ENCODE measurements around the gene FAM149A. TPM values are rescaled to one million over a fixed set of nuclear protein-coding genes. Genes with fewer than 3 reads are reported as not detected.

The FAM149A gene
- 4.7 and 5.0 TPM in 2 replicates for polyA plus RNA-seq (2013)

GRCh38 chr4:186104114-186104889 is at the start of gene FAM149A:
TSS of gene FAM149A (plus strand) at chr4:186104704.
- Histone ChIP-seq H3K79me2 (ENCODE audit: control insufficient read depth, insufficient read depth, low read length, poor library complexity) (no peaks in the 10 kb centered on the region), H3K4me2 (ENCODE audit: low read length) (peak within 1 kb of the TSS; percentile 81), H2AK5ac (ENCODE audit: low read length) (no peak within 1 kb of the TSS), H3K4me3 (ENCODE audit: low read depth, low read length) (peak within 1 kb of the TSS; percentile 62), H3K18ac (ENCODE audit: low read length) (peak within 1 kb of the TSS; percentile 5), H3K4me1 (ENCODE audit: control insufficient read depth in 1 of 2, insufficient read depth in 2 of 2, low read length in 2 of 2) (peaks cover 0 to 9% of the 10 kb centered on the region in 2 experiments), H3K4ac (ENCODE audit: low read depth, low read length) (no peak within 1 kb of the TSS), H2AFZ (ENCODE audit: insufficient read depth, low read length, poor library complexity) (peak within 1 kb of the TSS; percentile 10), H2BK120ac (ENCODE audit: insufficient read depth, low read length, poor library complexity) (peak within 1 kb of the TSS; percentile 20), H2BK5ac (ENCODE audit: low read depth, low read length, poor library complexity) (no peak within 1 kb of the TSS), H3K23ac (ENCODE audit: low read length) (no peak within 1 kb of the TSS), H3K9ac (ENCODE audit: low read length) (no peak within 1 kb of the TSS), H3K79me1 (ENCODE audit: low read length) (peaks cover 3% of the 10 kb centered on the region), H3K9me3 (ENCODE audit: insufficient read depth, low read depth, low read length) (peaks cover 2% of the 10 kb centered on the region), H4K91ac (ENCODE audit: low read depth, low read length) (no peak within 1 kb of the TSS), H3K14ac (ENCODE audit: low read length) (peak within 1 kb of the TSS; percentile 18), H4K12ac (ENCODE audit: low read depth, low read length) (no peak within 1 kb of the TSS), H4K8ac (ENCODE audit: low read depth, low read length) (peak within 1 kb of the TSS; percentile 23), H2BK12ac (ENCODE audit: low read length) (no peak within 1 kb of the TSS), H3K27ac (ENCODE audit: low read depth, low read length) (no peak within 1 kb of the TSS), H3K27me3 (ENCODE audit: insufficient read depth, low read length) (peaks cover 17% of the 10 kb centered on the region), H3K36me3 (ENCODE audit: control insufficient read depth in 1 of 2, insufficient read depth in 2 of 2, low read length in 2 of 2) (peaks cover 0 to 2% of the 10 kb centered on the region in 2 experiments)
- peak in 1 of 2 donors; percentile 52 for DNase-seq
- WGBS (ENCODE audit: extremely low coverage, insufficient coverage, insufficient read length), result no CpG with 5 or more reads among the region's 57 CpGs

GRCh38 chr4:186058253-186058979 is 46.1 kb upstream of the FAM149A start:
- no peak overlapping the region for H2AK5ac ChIP-seq (ENCODE audit: low read length)
- H4K12ac ChIP-seq (ENCODE audit: low read depth, low read length), result no peak overlapping the region
- no peak overlapping the region for H3K9ac ChIP-seq (ENCODE audit: low read length)
- H3K4me2 ChIP-seq (ENCODE audit: low read length), result no peak overlapping the region
- H3K18ac ChIP-seq (ENCODE audit: low read length), result no peak overlapping the region
- no peak overlapping the region for H4K91ac ChIP-seq (ENCODE audit: low read depth, low read length)
- no peak overlapping the region for H3K4ac ChIP-seq (ENCODE audit: low read depth, low read length)
- H2BK120ac ChIP-seq (ENCODE audit: insufficient read depth, low read length, poor library complexity), result no peak overlapping the region
- H2BK12ac ChIP-seq (ENCODE audit: low read length), result no peak overlapping the region
- H3K36me3 ChIP-seq (ENCODE audit: control insufficient read depth in 1 of 2, insufficient read depth in 2 of 2, low read length in 2 of 2), result no peaks in the 10 kb centered on the region
- no CpG with 5 or more reads among the region's 6 CpGs for WGBS (ENCODE audit: extremely low coverage, insufficient coverage, insufficient read length)
- no peaks in the 10 kb centered on the region for H3K79me2 ChIP-seq (ENCODE audit: control insufficient read depth, insufficient read depth, low read length, poor library complexity)
- H3K4me1 ChIP-seq (ENCODE audit: control insufficient read depth in 1 of 2, insufficient read depth in 2 of 2, low read length in 2 of 2), result no peaks in the 10 kb centered on the region
- no peak overlapping the region for H3K4me3 ChIP-seq (ENCODE audit: low read depth, low read length)
- no peak overlapping the region for H3K14ac ChIP-seq (ENCODE audit: low read length)
- no peak overlapping the region for H2BK5ac ChIP-seq (ENCODE audit: low read depth, low read length, poor library complexity)
- no peaks in the 10 kb centered on the region for H3K9me3 ChIP-seq (ENCODE audit: insufficient read depth, low read depth, low read length)
- H3K27me3 ChIP-seq (ENCODE audit: insufficient read depth, low read length), result no peaks in the 10 kb centered on the region
- no peaks in the 10 kb centered on the region for H3K79me1 ChIP-seq (ENCODE audit: low read length)
- no peak overlapping the region for H4K8ac ChIP-seq (ENCODE audit: low read depth, low read length)
- no peak for DNase-seq
- no peak overlapping the region for H3K27ac ChIP-seq (ENCODE audit: low read depth, low read length)
- H3K23ac ChIP-seq (ENCODE audit: low read length), result no peak overlapping the region
- no peak overlapping the region for H2AFZ ChIP-seq (ENCODE audit: insufficient read depth, low read length, poor library complexity)

- H3K36me3 ChIP-seq (ENCODE audit: control insufficient read depth in 1 of 2, insufficient read depth in 2 of 2, low read length in 2 of 2), result no peaks in the 10 kb centered on the region
- no peaks in the 10 kb centered on the region for H3K79me2 ChIP-seq (ENCODE audit: control insufficient read depth, insufficient read depth, low read length, poor library complexity)
- H3K14ac ChIP-seq (ENCODE audit: low read length), result no peak overlapping the region
- no peak overlapping the region for H3K9ac ChIP-seq (ENCODE audit: low read length)
- H3K9me3 ChIP-seq (ENCODE audit: insufficient read depth, low read depth, low read length), result no peaks in the 10 kb centered on the region
- no peak overlapping the region for H3K4me3 ChIP-seq (ENCODE audit: low read depth, low read length)
- no peak overlapping the region for H2AFZ ChIP-seq (ENCODE audit: insufficient read depth, low read length, poor library complexity)
- no peak overlapping the region for H3K4ac ChIP-seq (ENCODE audit: low read depth, low read length)
- H4K12ac ChIP-seq (ENCODE audit: low read depth, low read length), result no peak overlapping the region
- H3K4me2 ChIP-seq (ENCODE audit: low read length), result no peak overlapping the region
- no peak overlapping the region for H4K91ac ChIP-seq (ENCODE audit: low read depth, low read length)
- no peaks in the 10 kb centered on the region for H3K79me1 ChIP-seq (ENCODE audit: low read length)
- H2BK12ac ChIP-seq (ENCODE audit: low read length), result no peak overlapping the region
- DNase-seq, result no peak
- no peaks in the 10 kb centered on the region for H3K4me1 ChIP-seq (ENCODE audit: control insufficient read depth in 1 of 2, insufficient read depth in 2 of 2, low read length in 2 of 2)
- H3K27me3 ChIP-seq (ENCODE audit: insufficient read depth, low read length), result no peaks in the 10 kb centered on the region
- no peak overlapping the region for H3K18ac ChIP-seq (ENCODE audit: low read length)
- WGBS (ENCODE audit: extremely low coverage, insufficient coverage, insufficient read length), result no CpG with 5 or more reads among the region's 3 CpGs
- no peak overlapping the region for H2BK120ac ChIP-seq (ENCODE audit: insufficient read depth, low read length, poor library complexity)
- H2BK5ac ChIP-seq (ENCODE audit: low read depth, low read length, poor library complexity), result no peak overlapping the region
- H3K23ac ChIP-seq (ENCODE audit: low read length), result no peak overlapping the region
- H3K27ac ChIP-seq (ENCODE audit: low read depth, low read length), result no peak overlapping the region
- H2AK5ac ChIP-seq (ENCODE audit: low read length), result no peak overlapping the region
- H4K8ac ChIP-seq (ENCODE audit: low read depth, low read length), result no peak overlapping the region
These were observed 45.6 kb upstream of the FAM149A start for GRCh38 chr4:186058980-186059316.

- Histone ChIP-seq H2BK5ac (ENCODE audit: low read depth, low read length, poor library complexity) (no peak overlapping the region), H3K14ac (ENCODE audit: low read length) (no peak overlapping the region)
These were observed 42.6 kb upstream of the FAM149A start for GRCh38 chr4:186061921-186062320.

More at GRCh38 chr4:186061921-186062320, 42.6 kb upstream of the FAM149A start:
- Histone ChIP-seq H3K27me3 (ENCODE audit: insufficient read depth, low read length) (no peaks in the 10 kb centered on the region), H3K9ac (ENCODE audit: low read length) (no peak overlapping the region), H3K79me1 (ENCODE audit: low read length) (no peaks in the 10 kb centered on the region), H3K9me3 (ENCODE audit: insufficient read depth, low read depth, low read length) (no peaks in the 10 kb centered on the region), H3K4ac (ENCODE audit: low read depth, low read length) (no peak overlapping the region), H3K4me2 (ENCODE audit: low read length) (no peak overlapping the region), H2BK12ac (ENCODE audit: low read length) (no peak overlapping the region), H4K12ac (ENCODE audit: low read depth, low read length) (no peak overlapping the region), H3K36me3 (ENCODE audit: control insufficient read depth in 1 of 2, insufficient read depth in 2 of 2, low read length in 2 of 2) (no peaks in the 10 kb centered on the region), H3K4me1 (ENCODE audit: control insufficient read depth in 1 of 2, insufficient read depth in 2 of 2, low read length in 2 of 2) (no peaks in the 10 kb centered on the region), H4K8ac (ENCODE audit: low read depth, low read length) (no peak overlapping the region), H3K27ac (ENCODE audit: low read depth, low read length) (no peak overlapping the region), H4K91ac (ENCODE audit: low read depth, low read length) (no peak overlapping the region), H3K18ac (ENCODE audit: low read length) (no peak overlapping the region), H2AK5ac (ENCODE audit: low read length) (no peak overlapping the region), H3K23ac (ENCODE audit: low read length) (no peak overlapping the region), H2BK120ac (ENCODE audit: insufficient read depth, low read length, poor library complexity) (no peak overlapping the region), H3K4me3 (ENCODE audit: low read depth, low read length) (no peak overlapping the region), H3K79me2 (ENCODE audit: control insufficient read depth, insufficient read depth, low read length, poor library complexity) (no peaks in the 10 kb centered on the region), H2AFZ (ENCODE audit: insufficient read depth, low read length, poor library complexity) (no peak overlapping the region)
- no peak for DNase-seq
- WGBS (ENCODE audit: extremely low coverage, insufficient coverage, insufficient read length), result no CpG with 5 or more reads among the region's 4 CpGs

Measured in trophoblast cell (in vitro differentiated cells and primary cell).